Measurements from ENCODE around the gene LIMS3.
"Not testable (repeated sequence)": the region's sequence is repeated elsewhere in the genome, so short reads cannot be mapped to it uniquely, and the experiment has no call there.

LIMS3 gene, protein sequence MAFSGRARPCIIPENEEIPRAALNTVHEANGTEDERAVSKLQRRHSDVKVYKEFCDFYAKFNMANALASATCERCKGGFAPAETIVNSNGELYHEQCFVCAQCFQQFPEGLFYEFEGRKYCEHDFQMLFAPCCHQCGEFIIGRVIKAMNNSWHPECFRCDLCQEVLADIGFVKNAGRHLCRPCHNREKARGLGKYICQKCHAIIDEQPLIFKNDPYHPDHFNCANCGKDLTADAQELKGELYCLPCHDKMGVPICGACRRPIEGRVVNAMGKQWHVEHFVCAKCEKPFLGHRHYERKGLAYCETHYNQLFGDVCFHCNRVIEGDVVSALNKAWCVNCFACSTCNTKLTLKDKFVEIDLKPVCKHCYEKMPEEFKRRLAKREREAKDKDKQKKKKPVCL

DNA sequence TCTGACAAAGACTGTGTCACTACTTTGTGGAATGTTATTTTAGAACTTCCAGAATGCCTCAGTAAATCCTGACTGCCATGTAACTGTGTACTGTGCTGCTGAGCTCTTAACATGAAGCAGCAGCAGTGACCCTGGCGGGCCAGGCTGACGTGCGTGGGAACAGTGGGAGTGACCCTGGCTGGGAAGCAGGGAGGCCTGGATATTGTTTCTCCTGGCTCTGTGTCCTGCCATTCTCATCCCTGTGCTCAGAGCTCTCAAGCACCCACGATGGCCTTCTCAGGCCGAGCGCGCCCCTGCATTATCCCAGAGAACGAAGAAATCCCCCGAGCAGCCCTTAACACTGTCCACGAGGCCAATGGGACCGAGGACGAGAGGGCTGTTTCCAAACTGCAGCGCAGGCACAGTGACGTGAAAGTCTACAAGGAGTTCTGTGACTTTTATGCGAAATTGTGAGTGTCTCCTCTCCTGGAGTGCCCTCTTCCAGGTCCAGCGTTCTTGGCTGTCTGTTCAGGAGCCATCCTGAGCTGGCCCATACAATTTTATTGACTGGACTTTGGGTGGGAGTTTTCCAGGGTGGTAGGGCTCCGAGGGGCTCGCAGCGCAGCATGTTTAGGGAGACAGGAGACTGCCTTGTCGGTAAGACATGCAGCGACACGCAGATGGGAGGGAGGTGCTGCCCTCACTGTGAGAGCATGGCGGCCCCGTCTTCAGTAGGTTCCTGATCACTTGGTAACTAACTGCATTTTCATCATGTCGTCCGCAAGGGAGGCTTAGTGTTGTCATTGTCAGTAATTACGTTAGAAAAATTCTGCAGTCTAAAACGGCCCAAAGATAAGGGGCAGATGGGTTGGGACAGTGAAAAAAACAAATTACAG lies at the start of gene LIMS3:
Gene LIMS3 (plus strand): TSS at position 227 of the 875 bp plus-strand sequence. CDS start 41 bp downstream, at position 268.
- not testable (repeated sequence) for H3K9me3 Mint-ChIP-seq, DNase-seq, ATAC-seq, H3K4me3 Mint-ChIP-seq, H3K27me3 Mint-ChIP-seq, H3K27ac Mint-ChIP-seq, H3K4me1 Mint-ChIP-seq

DNA sequence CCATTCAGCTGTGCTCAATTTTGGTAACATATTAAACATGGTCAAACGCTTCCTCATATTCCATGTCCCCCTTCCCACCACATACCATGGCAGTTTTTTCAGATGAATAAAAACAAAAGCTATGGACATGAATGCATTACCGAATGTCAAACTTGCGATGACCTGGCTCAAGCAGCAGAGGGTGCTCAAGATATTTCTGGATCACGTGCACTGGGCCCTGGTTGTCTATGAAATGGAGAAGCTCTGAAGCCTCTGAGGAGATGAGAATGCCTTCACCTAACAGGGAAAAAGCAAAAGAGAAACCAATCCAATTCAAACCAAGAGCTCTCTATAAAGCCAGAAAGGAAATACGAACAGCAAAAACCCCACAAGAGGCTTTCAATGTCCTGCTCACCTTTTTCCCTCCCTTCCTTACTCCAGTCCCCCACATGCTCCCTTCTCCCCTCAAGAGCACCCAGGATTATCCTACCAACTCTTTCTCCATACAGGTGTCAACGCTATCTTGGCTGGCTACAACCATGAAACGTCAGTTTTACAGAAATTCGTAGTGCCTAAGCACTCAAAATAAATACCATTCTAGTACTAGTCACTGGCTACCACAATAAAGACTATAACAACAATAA lies 27.2 kb upstream of the LIMS3 start:
- not testable (repeated sequence) for DNase-seq, H3K27me3 Mint-ChIP-seq, H3K4me3 Mint-ChIP-seq, H3K4me1 Mint-ChIP-seq, H3K9me3 Mint-ChIP-seq, H3K27ac Mint-ChIP-seq
- peak; percentile 81 for ATAC-seq

DNA sequence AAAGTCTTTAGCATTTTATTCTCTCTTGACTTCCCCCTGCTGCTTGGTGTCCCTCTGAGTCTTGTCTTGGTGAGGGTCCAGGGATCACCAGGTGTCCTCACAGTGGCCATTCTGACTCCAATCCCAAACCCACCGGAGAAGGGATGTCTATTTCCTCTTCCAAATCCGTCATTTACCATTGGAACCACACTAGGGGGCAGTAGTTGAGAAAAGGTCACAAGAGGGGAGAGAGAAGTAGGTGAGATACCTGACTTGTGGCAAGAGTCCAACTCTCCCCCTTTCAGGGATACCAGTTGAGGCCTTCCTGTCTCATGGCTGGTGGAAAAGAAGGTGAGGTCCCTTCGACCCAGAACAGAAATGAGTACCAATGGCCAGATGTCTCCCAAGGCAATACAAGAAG lies 21.9 kb upstream of the LIMS3 start:
- H3K27me3 Mint-ChIP-seq, DNase-seq, H3K27ac Mint-ChIP-seq, ATAC-seq, H3K9me3 Mint-ChIP-seq, H3K4me3 Mint-ChIP-seq, H3K4me1 Mint-ChIP-seq: not testable (repeated sequence)

DNA sequence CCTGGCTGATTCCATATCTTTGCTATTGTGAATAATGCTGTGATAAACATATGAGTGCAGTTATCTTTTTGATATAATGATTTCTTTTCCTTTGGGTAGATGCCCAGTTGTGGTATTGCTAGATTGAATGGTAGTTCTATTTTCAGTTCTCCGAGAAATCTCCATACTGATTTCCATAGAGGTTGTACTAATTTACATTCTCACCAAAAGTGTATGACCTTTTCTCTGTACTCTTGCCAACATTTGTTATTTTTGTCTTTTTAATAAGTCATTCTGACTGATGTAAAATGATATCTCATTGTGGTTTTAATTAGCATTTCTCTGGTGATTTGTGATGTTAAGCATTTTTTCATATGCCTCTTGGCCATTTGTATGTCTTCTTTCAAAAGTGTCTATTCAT lies 16.4 kb upstream of the LIMS3 start:
- H3K4me1 Mint-ChIP-seq, H3K27ac Mint-ChIP-seq, DNase-seq, ATAC-seq, H3K4me3 Mint-ChIP-seq, H3K9me3 Mint-ChIP-seq, H3K27me3 Mint-ChIP-seq: not testable (repeated sequence)

DNA sequence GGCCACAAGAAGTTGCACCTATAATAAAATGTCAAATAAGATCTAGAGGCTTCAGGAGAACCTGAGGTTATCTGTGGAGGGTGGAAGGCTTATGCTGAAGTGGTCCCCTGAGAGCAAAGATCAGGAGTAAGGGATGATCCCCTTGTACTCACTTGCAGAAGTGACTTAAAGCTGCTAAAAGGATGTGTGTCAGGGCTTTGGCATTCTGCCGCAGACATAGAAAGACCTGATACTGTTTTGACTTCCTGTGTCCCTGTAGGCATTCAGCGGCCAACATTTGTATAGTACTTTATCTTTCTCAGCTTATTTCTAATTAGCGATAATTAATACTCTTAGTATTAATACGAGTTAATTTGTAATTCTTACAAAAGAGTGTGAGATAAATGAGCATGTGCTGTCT lies 10.1 kb upstream of the LIMS3 start:
- not testable (repeated sequence) for H3K4me3 Mint-ChIP-seq, H3K27ac Mint-ChIP-seq, H3K4me1 Mint-ChIP-seq, H3K27me3 Mint-ChIP-seq, DNase-seq, H3K9me3 Mint-ChIP-seq, ATAC-seq

DNA sequence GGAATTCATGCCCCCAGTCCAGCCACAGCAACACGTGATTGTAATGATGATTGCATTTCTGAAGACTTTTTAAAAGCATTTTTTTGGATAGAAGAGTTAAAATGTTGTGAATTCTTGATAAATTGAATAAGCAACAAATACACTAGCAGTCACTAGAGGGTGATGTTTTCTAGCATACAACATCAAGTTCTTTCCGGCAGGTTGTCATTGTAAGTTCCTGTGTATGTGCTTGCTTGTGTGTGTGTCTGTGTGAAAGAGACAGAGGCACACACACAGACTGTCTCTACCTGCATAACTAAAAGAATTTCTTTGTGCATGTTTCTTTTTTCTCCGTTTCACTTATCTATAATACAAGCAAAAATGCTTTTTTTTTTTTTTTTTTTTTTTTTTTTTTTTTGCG lies 8.6 kb upstream of the LIMS3 start:
- not testable (repeated sequence) for H3K4me3 Mint-ChIP-seq, DNase-seq, H3K4me1 Mint-ChIP-seq, H3K27ac Mint-ChIP-seq, H3K9me3 Mint-ChIP-seq, H3K27me3 Mint-ChIP-seq
- peak; percentile 64 for ATAC-seq

DNA sequence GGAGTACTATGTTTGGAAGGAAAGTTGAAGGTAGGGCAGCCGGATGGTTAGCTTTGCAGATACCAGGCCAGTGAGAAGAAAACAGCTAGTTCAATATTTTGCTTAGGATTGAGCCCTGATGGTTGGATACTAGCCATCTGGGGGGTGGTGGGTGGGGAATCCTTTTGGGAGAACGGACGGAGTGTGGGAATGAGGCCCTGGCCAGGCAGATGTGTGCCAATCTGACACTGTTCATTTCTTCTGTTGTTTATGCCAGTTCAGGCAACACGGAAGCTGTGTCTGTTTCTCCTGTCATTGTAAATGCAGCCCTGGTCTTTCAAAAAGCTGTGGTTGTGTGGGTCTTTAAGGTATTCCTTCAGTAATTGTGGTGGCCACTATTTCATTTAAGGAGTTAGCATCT lies 7.5 kb upstream of the LIMS3 start:
- not testable (repeated sequence) for H3K4me1 Mint-ChIP-seq, DNase-seq, H3K27me3 Mint-ChIP-seq, ATAC-seq, H3K4me3 Mint-ChIP-seq, H3K27ac Mint-ChIP-seq, H3K9me3 Mint-ChIP-seq

DNA sequence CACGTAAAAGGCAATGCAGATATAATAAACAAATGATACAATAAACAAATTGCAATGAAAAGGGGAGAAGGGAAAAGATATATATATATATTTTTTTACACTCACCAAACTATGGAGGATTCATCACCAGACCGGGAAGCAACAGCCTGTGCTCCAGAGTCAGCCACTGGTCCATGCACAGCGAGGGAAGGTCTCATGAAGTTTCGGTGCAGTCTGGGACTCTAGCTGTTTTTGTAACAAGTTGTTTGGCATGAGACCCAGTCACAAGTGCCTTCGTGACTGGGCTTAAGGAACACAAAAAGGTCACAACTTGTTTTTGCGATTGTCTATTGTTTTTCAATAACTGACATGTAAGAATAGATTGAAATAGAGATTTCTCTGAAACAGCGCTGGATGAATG lies 4.8 kb upstream of the LIMS3 start:
- not testable (repeated sequence) for H3K27ac Mint-ChIP-seq, H3K27me3 Mint-ChIP-seq, ATAC-seq, H3K4me1 Mint-ChIP-seq, DNase-seq, H3K9me3 Mint-ChIP-seq, H3K4me3 Mint-ChIP-seq

DNA sequence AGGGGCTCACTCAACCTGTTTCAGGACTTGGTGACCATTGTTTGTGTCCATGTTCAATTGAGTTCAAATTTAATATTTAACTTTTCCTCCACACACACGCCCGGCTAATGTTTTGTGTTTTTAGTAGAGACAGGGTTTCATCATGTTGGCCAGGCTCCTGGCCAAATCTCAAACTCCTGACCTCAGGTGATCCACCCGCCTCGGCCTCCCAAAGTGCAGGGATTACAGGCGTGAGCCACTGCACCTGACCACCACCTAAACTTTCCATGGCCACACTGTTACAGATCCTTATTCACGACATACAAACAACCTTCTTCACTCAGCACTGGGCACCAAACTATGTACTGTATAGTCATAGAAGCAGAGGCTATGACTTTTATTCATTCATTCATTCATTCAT lies 4.3 kb upstream of the LIMS3 start:
- H3K27ac Mint-ChIP-seq = not testable (repeated sequence)

DNA sequence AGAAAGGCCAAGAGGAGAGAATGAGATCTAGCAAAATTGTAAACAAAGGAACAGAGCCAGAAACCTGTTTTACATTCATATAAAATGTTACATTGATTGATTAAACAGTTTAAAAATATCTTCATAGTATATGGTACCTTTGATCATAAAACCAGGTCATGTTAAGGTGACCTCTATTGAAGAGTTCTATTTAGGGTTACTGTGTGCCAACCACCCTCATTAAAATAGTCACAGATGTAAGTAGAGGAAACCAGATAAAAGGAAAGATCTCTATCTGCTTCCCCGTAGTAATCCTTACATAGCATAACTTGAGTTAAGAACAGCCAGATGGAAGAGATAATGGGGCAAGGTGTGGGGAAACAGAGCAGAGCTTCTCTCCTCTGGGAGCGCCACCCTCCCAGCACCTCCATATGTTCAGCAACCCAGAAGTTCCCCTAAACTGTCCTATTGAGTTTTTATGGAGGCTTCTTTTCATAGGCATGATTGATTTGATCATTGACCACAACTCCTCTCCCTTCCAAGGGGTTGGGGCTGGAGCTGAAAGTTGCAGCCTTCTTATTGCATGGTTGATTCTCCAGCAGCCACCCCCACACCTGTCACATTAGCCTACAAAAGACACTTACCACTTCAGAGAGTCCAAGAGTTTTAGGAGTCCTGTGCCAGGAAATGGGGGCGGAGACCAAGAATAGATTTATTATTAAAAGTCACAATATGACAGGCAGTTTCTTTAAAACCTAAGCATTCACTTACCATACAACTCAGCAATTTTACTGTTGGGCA lies 3.2 kb upstream of the LIMS3 start:
- H3K27ac Mint-ChIP-seq, H3K27me3 Mint-ChIP-seq, H3K4me1 Mint-ChIP-seq, DNase-seq, H3K4me3 Mint-ChIP-seq, H3K9me3 Mint-ChIP-seq: not testable (repeated sequence)
- ATAC-seq = peak; percentile 25

More for the DNA sequence above, 4.3 kb upstream of the LIMS3 start:
- not testable (repeated sequence) for H3K4me1 Mint-ChIP-seq, DNase-seq, H3K4me3 Mint-ChIP-seq, H3K27me3 Mint-ChIP-seq, H3K9me3 Mint-ChIP-seq, ATAC-seq

DNA sequence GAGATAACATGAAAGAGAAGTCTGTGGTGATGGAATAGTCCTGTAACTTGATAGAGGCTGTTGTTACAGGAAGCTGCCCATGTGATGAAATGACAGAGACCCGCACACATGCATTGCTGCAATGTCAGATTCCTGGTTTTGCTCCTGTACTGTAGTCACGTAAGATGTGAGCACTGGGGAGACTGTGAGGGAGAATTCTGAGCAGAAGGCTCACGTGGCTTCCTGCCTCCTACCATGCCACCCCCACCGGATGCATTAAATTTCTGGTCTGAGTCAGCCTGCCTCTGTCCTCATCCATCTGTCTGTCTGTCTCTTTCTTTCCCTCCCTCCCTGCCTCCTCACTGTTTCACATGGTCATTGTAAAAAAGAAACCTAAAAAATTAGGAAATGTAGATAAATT lies 2.3 kb upstream of the LIMS3 start:
- DNase-seq, H3K9me3 Mint-ChIP-seq, H3K4me1 Mint-ChIP-seq, H3K4me3 Mint-ChIP-seq, H3K27ac Mint-ChIP-seq, H3K27me3 Mint-ChIP-seq: not testable (repeated sequence)
- ATAC-seq = peak; percentile 100

DNA sequence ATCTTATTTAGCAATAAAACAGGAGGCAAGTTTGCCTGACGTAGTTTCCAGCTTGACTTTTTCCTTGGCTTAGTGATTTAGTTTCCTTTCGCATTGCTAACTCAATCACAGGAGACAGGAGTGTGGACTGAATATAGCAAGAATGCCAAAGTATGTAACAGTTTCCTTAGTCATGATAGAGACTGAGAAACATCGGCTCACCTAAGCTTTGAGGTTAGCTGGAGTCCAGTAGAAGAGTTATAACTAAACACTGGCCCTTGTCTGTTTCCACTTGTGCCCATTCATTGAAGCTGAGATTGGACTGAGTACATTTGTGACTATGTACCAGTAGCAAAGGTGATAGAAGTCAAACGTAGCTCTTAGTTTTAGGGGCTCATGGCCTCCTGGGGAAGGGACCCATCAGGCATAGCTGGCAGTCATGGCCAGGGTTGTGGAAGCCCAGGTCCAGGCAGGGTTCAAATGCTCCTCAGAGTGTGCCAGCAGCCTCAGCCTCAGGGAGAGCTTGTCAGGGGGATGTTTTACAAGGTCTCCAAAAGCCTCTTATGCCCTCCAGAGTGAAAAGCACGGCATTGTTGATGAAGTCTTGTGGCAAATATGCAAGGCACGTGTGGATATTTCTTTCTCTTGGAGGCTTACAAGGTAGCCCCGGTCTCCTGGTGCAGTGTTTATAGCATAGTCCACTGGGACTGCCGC lies 573 bp upstream of the LIMS3 start:
- not testable (repeated sequence) for ATAC-seq, H3K4me3 Mint-ChIP-seq, H3K27me3 Mint-ChIP-seq, DNase-seq, H3K9me3 Mint-ChIP-seq, H3K27ac Mint-ChIP-seq, H3K4me1 Mint-ChIP-seq

DNA sequence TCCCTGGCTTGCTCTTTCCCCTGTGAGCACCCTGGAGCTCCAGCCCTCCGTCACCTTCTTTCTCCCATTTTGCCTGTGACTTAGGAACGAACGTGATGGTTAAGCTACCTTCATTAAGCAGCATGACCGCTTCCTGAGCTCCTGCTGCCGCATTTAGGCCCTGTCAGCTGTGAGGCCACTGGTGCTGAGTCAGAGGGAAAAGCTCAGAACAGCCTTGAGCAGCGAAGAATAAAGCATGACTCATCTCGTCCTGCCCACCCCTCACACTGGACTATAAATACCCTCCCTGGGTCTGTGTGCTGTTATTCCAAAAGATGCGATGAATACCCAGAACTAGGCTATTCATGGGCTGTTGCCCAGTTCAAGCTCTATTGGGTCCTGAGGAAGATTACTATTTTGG lies 7.3 kb downstream of the LIMS3 start:
- H3K4me3 Mint-ChIP-seq, H3K9me3 Mint-ChIP-seq, DNase-seq, H3K4me1 Mint-ChIP-seq, H3K27me3 Mint-ChIP-seq, ATAC-seq, H3K27ac Mint-ChIP-seq: not testable (repeated sequence)

DNA sequence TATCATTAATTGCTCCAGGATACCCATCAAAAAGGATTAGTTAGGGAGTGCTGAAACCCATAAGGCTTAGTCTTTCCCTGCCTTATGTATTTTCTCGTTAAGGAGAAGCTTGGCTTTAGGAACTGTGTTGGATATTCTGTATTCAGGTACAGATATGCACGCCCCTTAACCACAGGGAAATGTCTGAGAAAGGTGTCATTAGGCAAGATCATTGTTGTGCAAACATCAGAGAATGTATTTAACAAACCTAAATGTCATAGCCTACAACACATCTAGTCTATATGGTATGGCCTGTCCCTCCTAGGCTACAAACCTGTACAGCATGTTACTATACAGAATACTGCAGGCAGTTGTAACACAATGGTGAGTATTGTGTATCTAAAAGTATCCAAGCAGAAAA lies 10.1 kb downstream of the LIMS3 start:
- not testable (repeated sequence) for DNase-seq, H3K9me3 Mint-ChIP-seq, H3K27ac Mint-ChIP-seq, ATAC-seq, H3K4me1 Mint-ChIP-seq, H3K4me3 Mint-ChIP-seq, H3K27me3 Mint-ChIP-seq

DNA sequence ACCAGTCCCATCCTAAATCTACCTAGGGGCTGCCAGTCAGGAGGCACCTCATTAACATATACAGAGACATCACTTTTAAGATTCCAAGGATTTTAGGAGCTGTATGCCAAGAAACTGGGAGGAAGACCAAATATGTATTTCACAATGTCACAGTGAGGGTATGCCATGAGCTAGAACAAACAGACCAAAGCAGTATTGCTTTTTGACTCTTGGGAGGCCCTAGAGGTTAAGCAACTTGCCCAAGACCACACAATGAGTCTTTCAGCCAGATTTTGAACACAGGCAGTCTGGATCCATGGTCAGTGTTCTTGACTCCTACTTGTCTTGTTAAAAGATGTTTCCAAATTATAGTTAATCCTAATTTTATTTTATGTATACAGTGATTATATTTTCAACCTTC lies 12.3 kb downstream of the LIMS3 start:
- H3K9me3 Mint-ChIP-seq, ATAC-seq, H3K27me3 Mint-ChIP-seq, H3K4me1 Mint-ChIP-seq, H3K4me3 Mint-ChIP-seq, H3K27ac Mint-ChIP-seq, DNase-seq: not testable (repeated sequence)
